ENCODE measurements around the gene ASB6. TPM values are rescaled to one million over a fixed set of nuclear protein-coding genes. Genes with fewer than 3 reads are reported as not detected.
A peak's percentile ranks its signal among the peaks of the same experiment; 100 is the strongest.

ASB6 gene
- polyA plus RNA-seq, 2 of the 4 experiments (the other 2 are of a cell fraction), result 9.2 to 17.3 TPM

DNA sequence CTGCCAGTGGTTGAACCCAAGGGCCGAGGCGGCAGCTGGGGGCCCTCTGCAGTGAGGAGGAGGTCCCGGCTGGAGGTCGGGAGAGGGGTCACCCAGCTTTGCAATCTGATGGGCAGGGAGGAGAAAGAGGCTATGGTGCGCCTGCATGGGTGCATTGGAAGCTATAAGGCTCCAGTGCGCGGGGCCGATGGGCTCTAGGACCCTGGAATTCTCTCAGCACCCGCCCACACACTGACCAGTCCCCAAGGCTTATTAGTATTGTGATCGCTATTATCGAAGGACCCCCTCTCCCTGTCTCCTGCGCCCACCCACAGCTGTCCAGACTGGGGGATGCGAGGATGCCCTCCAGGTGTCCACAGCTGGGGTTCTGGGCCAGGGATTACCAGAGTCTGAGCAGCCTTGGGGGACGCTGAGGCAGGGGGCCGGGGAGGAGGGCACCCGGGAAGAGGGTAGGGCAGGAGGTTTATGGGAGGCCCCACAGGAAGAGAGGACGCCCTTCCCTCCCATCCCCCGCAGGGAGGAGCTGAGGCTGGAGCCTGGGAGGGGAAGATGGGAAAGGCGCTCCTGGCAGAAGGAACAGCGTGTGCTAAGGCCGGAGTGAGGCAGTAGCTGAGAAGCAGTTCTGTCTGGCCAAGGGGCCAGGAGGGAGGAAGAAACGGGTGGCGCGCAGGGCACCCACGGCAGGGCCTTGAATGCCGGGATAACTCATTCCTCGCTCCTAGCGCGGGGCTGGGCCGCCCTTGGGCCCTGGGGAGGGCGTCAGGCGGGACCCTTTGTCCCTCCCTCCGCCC, 45.2 kb downstream of the ASB6 start:
- FAIRE-seq, result no peak
- Histone ChIP-seq H3K27ac (peak overlapping the region; percentile 99 to 100), H3K4me2 (peak overlapping the region; percentile 94), H3K4me1 (peaks cover 56% of the 10 kb centered on the region), H3K9me3 (no peaks in the 10 kb centered on the region), H3K4me3 (peak overlapping the region; percentile 40)
- DNase-seq (ENCODE audit: low read depth in 1 of 2, low spot score in 1 of 2), result peak; percentile 55 to 81
- CTCF ChIA-PET, result interaction anchor here (0.6 to 23.2 kb wide), 15 partner anchors 9 to 461 kb away, joined by 3 to 653 read pairs (median 7); partner anchors contain the start of gene ASB6
- POLR2A ChIA-PET, result interaction anchor here (0.5 to 2.1 kb wide), 18 partner anchors 9 to 419 kb away, joined by 3 to 21 read pairs (median 4); partner anchors contain the start of gene IER5L
- ATAC-seq, result peak; percentile 78 to 80
- TF ChIP-seq CTCF (IDR thresholded peaks at IDR 0.05) (no peak), JUN (IDR thresholded peaks at IDR 0.05) (peak in 1 of 2 experiments; percentile 75; a peak in 2 of 5 replicates), CHD2 (IDR thresholded peaks at IDR 0.05; ENCODE audit: low read length, partially characterized antibody) (no peak), MAX (IDR thresholded peaks at IDR 0.05) (peak; percentile 65), POLR2A (IDR thresholded peaks at IDR 0.05; ENCODE audit: low read length) (peak; percentile 38), HOXA7 (CRISPR knock-in tag; IDR thresholded peaks at IDR 0.05) (no peak), E2F6 (IDR thresholded peaks at IDR 0.05; ENCODE audit: borderline replicate concordance, low read depth) (0 out of 2 replicates have a peak, but pooled peaks have one; percentile 39)
- 48% methylated on average over 23 of the region's 33 CpGs for WGBS (ENCODE audit: missing lambda C conversion rate)

DNA sequence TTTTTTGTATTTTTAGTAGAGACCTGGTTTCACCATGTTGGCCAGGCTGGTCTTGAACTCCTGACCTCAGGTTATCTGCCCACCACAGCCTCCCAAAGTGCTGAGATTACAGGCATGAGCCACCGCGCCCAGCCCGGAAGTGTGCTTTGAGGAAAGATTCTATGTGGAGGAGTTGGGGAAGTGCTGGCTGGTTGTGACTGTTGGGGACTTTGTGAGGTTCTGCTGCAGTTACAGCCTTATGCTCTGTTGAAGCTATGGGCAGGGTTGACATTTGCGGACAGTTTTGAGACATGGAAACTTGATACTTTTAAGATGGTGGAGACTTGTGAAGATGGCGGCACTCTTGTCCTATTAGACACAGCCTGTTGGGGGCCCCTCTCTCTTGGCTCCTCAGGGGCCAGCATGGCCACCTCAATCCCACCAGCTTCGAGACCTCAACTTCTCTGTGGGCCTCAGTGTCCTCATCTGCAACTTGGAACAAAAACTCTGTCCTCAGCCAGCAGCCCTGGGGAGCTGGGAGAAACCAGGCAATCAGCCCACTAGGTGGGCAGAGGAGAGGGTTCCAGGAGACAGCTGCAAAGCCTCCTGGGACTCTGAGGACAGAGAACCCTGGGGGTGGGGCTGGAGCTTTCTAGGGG, 45.9 kb downstream of the ASB6 start:
- CTCF ChIA-PET, result interaction anchor here (0.7 to 23.2 kb wide), 14 partner anchors 9 to 460 kb away, joined by 3 to 653 read pairs (median 6); partner anchors contain the start of gene ASB6
- Histone ChIP-seq H3K4me2 (peak overlapping the region; percentile 94), H3K4me1 (peaks cover 57% of the 10 kb centered on the region), H3K4me3 (no peak overlapping the region), H3K9me3 (no peaks in the 10 kb centered on the region), H3K27ac (peak overlapping the region; percentile 99 to 100)
- ATAC-seq (no peak; a peak in 1 of 6 replicates), FAIRE-seq (no peak), DNase-seq (ENCODE audit: low read depth in 1 of 2, low spot score in 1 of 2) (no peak)
- 88% methylated on average over 6 of the region's 6 CpGs for WGBS (ENCODE audit: missing lambda C conversion rate)
- POLR2A ChIA-PET, result interaction anchor here (0.5 to 2.0 kb wide), 8 partner anchors 10 to 418 kb away, joined by 3 to 10 read pairs (median 6); partner anchors contain the start of gene IER5L
- TF ChIP-seq EHMT2 (IDR thresholded peaks at IDR 0.05; ENCODE audit: low read depth) (no peak), ZNF302 (CRISPR knock-in tag; IDR thresholded peaks at IDR 0.05) (no peak), RFX5 (IDR thresholded peaks at IDR 0.05) (no peak), CHD2 (IDR thresholded peaks at IDR 0.05; ENCODE audit: low read length, partially characterized antibody) (no peak), CTCF (IDR thresholded peaks at IDR 0.05) (no peak), CBX2 (IDR thresholded peaks at IDR 0.05; ENCODE audit: borderline replicate concordance, low read depth) (no peak), EHF (CRISPR knock-in tag; IDR thresholded peaks at IDR 0.05) (no peak)

DNA sequence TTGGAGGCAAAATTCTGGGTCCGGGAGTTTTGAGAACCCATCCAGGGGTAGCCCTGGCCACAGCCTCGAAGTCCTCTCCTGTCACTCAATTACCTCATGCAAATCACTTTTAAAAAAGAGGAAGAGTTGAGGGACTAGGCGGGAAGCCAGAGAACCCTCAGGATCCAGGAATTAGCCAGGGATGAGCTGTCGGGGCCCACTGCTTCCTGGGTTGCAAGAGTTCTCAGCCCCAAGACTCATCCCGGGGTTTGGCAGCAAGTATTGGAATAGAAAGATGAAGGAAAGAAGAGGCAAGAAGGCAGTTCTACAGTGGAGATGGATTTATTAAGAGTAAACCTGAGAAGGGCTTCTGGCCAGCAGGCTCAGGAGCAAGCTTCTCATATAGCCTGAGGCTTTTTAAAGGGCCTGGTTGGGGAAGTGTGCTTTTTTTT, 46.6 kb downstream of the ASB6 start:
- Histone ChIP-seq H3K9me3 (no peaks in the 10 kb centered on the region), H3K4me2 (no peak overlapping the region), H3K27ac (peak overlapping the region; percentile 99 to 100), H3K4me1 (peaks cover 50% of the 10 kb centered on the region), H3K4me3 (no peak overlapping the region)
- CTCF ChIA-PET, result interaction anchor here (0.7 to 23.2 kb wide), 6 partner anchors 11 to 459 kb away, joined by 3 to 653 read pairs (median 6); no protein-coding TSS in a partner anchor
- no peak for ATAC-seq
- FAIRE-seq, result no peak
- POLR2A ChIA-PET, result no interaction called here
- DNase-seq (ENCODE audit: low read depth in 1 of 2, low spot score in 1 of 2), result no peak
- 71% methylated on average over 5 of the region's 5 CpGs for WGBS (ENCODE audit: missing lambda C conversion rate)
- TF ChIP-seq RNF2 (IDR thresholded peaks at IDR 0.05; ENCODE audit: borderline replicate concordance, low read depth), result no peak
- TF ChIP-seq CBX8 (IDR thresholded peaks at IDR 0.05), result no peak
- TF ChIP-seq, protein P1, sequence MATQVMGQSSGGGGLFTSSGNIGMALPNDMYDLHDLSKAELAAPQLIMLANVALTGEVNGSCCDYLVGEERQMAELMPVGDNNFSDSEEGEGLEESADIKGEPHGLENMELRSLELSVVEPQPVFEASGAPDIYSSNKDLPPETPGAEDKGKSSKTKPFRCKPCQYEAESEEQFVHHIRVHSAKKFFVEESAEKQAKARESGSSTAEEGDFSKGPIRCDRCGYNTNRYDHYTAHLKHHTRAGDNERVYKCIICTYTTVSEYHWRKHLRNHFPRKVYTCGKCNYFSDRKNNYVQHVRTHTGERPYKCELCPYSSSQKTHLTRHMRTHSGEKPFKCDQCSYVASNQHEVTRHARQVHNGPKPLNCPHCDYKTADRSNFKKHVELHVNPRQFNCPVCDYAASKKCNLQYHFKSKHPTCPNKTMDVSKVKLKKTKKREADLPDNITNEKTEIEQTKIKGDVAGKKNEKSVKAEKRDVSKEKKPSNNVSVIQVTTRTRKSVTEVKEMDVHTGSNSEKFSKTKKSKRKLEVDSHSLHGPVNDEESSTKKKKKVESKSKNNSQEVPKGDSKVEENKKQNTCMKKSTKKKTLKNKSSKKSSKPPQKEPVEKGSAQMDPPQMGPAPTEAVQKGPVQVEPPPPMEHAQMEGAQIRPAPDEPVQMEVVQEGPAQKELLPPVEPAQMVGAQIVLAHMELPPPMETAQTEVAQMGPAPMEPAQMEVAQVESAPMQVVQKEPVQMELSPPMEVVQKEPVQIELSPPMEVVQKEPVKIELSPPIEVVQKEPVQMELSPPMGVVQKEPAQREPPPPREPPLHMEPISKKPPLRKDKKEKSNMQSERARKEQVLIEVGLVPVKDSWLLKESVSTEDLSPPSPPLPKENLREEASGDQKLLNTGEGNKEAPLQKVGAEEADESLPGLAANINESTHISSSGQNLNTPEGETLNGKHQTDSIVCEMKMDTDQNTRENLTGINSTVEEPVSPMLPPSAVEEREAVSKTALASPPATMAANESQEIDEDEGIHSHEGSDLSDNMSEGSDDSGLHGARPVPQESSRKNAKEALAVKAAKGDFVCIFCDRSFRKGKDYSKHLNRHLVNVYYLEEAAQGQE (IDR thresholded peaks at IDR 0.05), result no peak
- no peak for TF ChIP-seq TP53 (CRISPR knock-in tag; IDR thresholded peaks at IDR 0.05)
- no peak for TF ChIP-seq CHD4 (IDR thresholded peaks at IDR 0.05; ENCODE audit: borderline replicate concordance)
- TF ChIP-seq GATA3 (IDR thresholded peaks at IDR 0.05; ENCODE audit: borderline replicate concordance), result no peak
- TF ChIP-seq NFE2L2 (conservative IDR thresholded peaks at IDR 0.05; ENCODE audit: low read length), result no peak
- no peak for TF ChIP-seq ATOH8 (CRISPR knock-in tag; IDR thresholded peaks at IDR 0.05; ENCODE audit: low read depth)
- no peak for TF ChIP-seq ZNF302 (CRISPR knock-in tag; IDR thresholded peaks at IDR 0.05)
- no peak for TF ChIP-seq EP300 (IDR thresholded peaks at IDR 0.05)
- TF ChIP-seq JUN (IDR thresholded peaks at IDR 0.05), result no peak
